HG02571 (cell line): ENCODE data around the gene GATB.

Experiments used
- ATAC-seq: cut with Tn5 transposase; IDR thresholded peaks from one replicate; pipeline ENCODE4 v1.9.1; 2021; ENCODE audit warnings: mild to moderate bottlenecking, moderate library complexity; ENCODE audit not compliant: unreplicated experiment

Gene GATB

DNA sequence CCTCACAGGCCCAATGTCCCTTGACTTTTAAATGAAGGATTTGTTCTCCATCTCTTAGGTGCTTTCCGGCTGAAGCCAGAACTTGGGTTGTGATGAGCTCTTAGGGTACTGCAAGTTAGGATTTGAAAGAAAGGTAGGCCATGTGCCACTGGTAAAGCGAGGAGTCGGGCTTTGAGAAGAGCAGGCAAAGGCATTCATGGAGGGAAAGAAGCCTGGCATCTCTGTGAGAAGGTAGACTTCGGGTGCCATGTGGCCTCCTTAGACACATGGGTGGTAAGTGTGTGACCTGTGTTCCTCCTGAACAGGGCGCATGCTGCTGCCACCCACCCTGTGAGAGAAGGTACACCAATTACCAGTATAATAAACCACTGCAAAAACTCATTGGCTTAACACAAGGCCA is 102.9 kb downstream of the GATB start:
- ATAC-seq, result no peak

DNA sequence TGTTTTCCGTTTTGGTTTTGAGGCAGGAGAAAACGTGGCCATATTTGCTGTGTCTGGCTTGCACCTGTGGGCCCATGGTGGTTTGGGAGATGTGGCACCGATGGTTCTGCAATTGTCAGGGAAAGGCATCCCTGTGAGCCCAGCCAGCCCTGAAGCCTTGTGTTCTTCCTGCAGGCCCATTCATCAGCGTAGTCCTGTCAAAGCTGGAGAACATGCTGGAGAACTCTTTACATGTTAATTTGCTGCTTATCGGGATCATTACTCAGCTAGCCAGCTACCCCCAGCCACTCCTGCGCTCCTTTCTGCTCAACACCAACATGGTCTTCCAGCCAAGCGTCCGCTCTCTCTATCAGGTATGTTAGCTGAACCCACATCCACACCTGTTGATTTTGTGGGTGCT is 104.7 kb downstream of the GATB start:
- no peak for ATAC-seq

DNA sequence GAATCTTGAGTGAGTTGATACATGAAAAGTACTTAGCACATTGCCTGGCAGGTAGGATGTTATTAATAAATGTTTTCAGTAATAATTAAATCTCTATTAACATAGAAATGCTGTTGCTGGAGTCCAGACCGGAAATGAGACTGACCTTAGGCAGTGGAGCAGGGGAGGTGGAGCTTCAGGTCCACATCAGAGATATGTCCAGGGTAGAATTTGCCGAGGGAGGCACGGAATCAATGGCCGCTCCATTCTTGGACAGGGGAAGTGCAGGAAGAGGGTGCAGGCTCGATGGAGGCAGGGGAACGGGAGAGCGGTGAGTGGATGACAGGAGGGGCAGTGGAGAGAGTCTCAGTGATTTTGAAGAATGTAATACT is 107.3 kb downstream of the GATB start:
- ATAC-seq, result no peak

DNA sequence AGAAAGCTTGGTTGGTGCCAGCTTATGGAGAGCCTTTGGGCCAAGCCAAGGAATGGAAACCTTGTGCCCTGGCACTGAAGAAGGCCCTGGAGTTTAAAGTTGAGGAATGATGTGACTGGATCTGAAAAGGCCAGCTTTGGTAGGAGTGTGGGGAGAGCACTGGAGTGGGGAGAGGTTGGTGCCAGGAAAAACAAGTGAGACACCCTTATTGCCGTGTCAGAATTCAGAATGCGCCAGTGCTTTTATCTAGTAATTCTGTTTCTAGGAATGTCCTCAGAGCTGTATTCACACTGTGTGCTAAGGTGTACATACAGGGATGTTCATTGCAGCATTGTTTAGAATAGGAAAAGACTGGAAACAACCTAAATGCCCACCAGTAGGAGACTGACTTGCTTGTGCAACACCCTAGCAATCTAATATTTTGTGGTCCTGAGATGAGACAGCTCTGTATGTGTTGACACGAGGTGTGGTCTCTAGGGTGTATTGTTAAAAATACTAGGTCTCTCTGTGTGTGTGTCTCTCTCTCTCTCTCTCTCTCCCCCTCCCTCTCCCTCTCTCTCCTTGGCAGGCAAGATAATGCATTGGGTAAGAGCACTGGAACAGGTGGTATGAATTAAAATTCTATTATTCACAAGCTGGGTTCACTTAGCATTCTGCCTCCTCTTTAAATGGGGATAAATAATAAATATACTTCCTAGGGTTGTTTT is 107.8 kb downstream of the GATB start:
- ATAC-seq, result no peak

DNA sequence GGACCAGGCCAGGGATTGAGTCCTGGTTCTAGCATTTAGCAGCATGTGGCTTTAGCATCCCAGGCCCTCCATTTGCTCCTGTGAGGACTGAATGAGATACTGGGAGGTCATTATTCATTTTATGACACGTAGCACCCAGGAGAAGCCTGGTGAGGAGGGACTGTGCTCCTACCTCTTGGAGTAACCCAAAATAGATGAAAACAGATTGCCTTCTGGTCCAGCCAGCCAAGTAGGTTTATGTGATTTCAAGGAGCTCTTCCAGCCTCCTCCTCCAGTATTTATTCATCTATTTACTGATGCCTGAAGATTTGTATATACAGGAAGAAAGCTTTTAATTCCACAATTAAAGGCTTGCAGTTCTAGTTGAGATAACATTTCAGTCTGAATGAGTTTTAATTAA is 109.3 kb downstream of the GATB start:
- ATAC-seq, result no peak

DNA sequence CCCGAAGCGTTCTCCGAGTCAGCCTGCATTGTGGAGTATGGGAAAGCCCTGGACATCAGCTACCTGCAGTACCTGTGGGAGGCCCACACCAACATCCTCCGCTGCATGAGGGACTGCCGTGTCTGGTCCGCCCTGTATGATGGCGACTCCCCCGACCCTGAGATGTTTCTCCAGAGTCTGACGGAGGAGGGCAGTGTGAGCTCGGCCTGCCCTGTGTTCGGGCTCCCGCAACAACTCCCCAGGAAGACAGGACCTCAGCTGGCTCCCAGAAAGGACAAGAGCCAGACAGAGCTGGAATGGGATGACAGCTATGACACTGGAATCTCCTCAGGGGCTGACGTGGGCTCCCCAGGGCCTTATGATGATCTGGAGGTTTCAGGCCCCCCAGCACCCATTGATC is 111.3 kb downstream of the GATB start:
- ATAC-seq, result no peak

DNA sequence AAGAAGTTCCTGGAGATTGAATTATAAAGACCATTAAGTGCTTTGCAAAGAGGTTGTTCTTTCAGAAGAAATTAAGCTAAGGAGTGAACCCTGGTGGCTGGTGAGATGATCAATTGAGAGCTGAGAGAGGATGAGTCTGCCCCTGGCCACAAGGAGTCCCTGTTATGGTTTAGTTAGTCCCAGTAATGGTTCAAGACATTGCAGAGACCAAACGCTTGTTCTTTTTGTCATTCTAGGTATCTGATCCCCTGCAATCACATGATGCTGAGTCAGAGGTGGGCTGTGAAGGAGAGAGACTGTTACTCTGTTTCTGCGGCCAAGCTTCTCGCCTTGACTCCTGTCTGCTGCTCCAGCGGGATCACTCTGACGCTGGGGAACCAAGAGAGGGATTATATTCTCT is 114.5 kb downstream of the GATB start:
- ATAC-seq, result no peak

DNA sequence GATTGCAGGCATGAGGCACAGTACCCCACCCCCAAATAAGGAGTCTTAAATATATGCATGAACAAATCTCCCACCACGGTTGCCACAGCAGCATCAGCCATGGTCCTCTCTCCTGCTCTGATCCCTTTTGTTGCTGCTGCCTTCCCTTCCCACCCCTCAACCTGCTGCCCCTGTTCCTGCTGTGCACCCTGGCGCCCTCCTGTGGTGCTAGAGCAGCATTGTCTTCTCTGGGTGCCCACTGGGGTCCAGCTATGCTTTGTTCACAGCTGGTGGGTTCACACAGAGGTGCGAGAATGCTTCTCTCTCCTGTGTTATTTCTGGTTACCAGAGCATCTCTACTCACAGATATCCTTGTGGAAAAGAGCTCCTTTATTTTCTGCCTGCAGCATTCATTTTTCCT is 116.2 kb downstream of the GATB start:
- ATAC-seq, result no peak

DNA sequence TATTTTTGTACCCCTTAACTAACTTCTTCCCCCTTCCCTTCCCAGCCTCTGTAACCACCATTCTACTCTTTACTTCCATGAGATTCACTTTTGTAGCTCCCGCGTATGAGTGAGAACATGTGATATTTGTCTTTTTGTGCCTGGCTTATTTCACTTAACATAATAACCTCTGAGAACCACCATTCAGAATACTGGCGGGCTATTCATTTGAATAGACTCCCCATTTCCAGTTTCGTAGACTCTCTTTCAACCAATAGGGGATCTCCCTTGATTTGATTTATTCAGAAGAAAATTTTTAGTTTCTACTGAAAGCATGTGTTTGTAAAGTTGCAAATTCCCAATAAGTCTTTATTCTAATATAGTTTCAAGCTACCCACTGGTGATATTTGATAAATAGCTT is 117.2 kb downstream of the GATB start:
- no peak for ATAC-seq

DNA sequence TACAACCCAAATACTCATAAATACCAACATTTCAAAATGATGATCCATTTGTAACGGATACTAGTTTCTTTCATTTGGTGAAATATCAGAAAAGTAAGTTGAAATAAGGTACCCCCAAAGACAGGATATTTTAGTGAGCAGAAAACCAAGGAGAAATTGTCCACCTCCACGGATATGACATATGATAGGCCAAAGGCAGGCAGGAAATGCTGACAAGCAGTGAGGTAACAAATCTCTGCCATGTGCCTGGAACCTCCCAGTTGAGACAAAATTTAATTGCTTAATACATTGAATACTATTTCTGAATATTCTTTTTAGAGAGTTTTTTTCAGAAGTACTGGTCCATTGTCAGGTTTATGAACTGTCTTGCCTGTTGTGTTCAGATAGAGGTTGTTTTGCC is 118.8 kb downstream of the GATB start:
- ATAC-seq, result no peak

DNA sequence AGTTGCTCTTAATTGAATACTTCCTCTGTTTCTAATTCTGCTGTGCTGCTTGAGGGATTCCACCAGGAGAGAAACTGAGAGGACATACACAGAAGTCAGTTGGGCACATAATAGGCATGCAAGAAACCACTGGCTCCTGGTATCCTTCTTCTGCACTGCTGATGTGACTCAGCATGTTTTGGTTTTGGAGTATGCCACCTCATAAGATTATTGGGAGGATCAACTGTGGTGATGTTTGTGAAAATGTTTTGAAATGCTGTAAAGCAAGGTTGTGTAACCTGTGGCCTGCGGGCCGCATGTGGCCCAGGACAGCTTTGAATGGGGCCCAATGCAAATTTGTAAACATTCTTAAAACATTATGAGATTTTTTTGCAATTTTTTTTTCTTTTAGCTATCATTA is 119.6 kb downstream of the GATB start:
- no peak for ATAC-seq

DNA sequence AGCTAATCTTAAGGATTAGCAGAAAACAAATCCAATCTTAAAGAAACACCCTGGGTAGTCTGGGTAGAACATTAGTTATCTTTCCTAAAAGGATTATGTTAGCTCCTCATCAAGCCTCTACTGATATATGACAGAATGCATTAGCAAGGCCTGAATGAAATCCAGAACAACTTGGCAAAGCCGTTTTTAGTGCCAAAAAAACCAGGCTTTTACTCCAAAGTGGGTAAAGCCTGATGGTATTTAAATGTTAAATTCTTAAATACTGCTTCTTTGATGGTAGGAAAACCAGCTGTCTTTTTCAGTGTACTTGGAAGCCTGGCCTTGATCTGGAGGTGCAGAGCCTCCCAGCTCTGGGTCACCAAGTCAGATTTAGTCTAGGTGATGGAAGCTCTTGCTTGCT is 120.4 kb downstream of the GATB start:
- ATAC-seq, result no peak

DNA sequence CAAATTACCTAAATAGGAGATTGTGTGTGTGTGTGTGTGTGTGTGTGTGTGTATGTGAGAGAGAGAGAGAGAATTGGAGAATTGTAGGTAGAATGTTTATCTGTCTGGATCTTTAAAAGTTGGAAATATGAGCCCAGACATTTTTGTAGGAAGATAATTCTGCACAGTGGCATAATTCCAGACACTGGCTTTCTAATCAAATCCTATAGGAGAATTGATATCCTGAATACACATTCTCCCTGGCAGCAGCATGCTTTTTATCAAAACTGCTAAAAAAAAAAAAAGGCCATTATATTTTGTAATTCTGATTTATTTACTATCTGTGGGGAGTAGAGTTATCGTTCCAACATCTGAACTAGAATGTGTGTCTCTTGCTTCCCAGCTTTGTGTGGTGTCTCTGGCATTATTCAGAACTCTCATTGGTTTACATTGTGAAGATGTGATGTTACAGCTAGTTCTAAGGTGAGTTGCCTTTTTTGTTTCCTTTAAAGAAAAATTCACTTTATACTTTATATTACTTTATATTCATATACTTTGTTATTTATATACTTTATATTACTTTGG is 122.4 kb downstream of the GATB start:
- no peak for ATAC-seq

DNA sequence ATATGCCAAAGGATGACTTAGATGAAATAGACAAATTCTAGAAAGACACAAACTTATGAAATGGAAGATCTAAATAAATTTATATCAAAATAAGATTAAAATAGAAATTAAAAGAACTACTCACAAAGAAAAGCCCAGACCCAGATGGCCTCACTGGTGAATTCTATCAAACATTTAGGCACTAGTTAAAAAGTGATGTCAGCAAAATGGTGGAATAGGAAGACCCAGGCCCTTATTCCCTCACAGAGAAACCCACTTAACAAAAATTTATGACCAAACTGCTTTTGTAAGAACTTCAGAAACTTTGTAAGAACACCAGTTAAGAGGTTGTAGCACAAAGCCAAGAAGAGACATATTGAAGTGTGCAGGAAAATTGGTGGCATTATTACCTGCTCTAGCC is 129.5 kb downstream of the GATB start:
- no peak for ATAC-seq

DNA sequence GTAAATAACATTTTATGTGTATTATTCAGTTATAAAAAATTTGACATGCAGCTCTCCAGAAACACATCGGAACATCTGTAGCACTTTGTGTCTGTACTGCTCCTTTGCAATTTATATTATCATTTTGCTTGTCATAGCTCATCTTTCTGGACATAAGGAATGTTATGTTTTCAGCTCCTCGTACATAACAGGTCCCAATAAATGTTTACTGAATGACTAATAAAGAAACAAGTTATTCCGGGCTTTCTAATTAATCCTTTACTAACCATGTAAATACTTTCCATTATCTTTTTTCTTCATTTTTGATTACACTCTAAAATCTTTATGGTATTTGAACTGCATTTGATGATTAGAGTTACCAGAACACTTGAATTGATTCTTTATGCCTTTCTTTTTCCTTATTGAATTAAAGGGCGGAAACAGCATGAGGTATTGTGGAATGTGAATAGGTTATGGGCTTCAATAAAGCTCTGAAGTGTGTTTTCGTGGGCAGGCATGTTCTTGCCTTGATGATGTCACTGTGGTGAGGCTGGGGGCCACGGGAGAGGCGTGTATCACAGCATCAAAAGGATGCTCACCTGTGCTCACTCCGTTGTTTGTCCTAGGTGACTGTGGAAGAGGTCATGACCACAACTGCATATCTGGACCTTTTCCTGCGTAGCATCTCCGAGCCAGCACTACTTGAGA is 131.6 kb downstream of the GATB start:
- no peak for ATAC-seq

DNA sequence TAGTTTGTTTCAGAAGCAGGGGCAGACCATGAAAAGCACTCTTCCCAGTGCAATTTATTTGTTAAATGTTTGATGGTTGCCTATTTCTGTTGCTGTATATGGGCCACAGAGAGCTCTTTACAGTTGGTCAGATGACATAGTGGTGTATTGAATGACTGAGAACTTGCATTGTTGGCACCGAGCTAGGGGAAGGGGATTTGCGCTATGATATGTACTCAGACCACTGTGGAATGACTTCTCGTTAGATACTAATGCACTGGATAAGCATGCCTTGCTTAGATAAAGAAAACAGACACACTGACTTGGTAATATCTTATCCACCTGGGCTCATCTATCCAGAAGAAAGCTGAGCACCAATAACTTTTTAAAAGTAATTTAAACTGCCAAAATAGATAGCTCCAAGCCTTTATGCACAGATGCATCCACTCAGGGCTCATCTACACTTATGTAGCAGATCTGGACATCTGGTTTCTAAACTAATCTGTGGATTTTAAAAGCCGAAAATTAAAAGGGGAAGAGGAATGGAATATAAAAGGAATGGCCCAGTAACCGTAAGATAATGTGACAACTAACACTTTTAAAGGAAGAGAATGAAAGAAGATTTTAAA is 132.7 kb downstream of the GATB start:
- no peak for ATAC-seq

DNA sequence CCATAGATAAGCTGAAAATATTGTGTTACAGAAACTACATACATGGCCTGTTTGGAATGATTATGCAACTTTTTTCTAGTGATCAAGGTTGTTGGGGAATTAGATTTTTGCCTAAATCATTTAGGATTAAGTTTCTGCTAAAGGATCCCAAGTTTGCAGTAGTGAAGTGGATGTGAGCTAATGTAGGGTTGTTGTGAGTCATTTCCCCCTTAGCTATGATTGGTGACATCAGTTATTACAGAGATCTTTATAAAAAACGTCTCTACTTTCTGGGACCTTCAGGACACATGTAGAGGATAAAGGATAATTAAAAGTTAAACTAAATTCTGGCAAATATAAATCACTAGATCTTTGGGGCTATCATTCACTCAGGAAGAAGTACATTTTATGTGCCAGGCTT is 133.3 kb downstream of the GATB start:
- no peak for ATAC-seq

DNA sequence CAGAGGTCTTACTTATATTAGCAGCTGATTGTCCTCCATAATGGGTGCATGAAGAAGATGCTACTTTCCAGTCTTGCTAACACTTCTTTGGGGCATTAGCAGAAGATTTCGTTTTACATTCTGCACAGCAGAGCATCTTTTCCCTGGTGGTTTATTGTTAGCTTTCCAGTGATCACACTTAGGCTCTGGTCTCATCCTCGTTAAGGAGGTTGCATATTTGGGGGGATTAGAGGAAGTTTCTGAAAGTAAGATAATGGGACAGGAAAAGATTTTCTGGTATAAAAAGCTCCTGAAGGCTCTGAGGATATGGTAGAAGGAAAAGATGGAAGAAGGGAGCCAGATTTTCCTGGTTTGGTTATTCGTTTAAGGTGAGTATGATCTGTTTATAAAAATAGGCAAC is 134.1 kb downstream of the GATB start:
- no peak for ATAC-seq

DNA sequence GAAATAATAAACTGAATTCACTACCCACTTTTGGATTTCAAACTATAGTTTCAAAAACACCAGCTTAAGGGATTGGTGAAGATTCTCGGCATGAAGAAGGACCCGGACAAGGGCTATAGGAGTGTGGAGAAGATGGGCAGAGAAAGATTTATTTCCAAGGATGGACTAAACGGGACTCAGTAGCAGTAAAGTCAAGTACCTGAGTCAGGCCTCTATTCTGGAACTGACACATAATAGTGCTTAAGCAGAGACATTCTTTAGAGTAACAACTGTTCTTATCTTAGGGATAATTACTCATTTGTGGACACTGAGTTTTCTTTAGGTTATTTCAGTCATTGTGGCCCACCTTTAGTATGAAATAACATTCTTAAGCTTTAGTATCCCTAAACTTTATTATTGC is 134.6 kb downstream of the GATB start:
- ATAC-seq, result no peak

DNA sequence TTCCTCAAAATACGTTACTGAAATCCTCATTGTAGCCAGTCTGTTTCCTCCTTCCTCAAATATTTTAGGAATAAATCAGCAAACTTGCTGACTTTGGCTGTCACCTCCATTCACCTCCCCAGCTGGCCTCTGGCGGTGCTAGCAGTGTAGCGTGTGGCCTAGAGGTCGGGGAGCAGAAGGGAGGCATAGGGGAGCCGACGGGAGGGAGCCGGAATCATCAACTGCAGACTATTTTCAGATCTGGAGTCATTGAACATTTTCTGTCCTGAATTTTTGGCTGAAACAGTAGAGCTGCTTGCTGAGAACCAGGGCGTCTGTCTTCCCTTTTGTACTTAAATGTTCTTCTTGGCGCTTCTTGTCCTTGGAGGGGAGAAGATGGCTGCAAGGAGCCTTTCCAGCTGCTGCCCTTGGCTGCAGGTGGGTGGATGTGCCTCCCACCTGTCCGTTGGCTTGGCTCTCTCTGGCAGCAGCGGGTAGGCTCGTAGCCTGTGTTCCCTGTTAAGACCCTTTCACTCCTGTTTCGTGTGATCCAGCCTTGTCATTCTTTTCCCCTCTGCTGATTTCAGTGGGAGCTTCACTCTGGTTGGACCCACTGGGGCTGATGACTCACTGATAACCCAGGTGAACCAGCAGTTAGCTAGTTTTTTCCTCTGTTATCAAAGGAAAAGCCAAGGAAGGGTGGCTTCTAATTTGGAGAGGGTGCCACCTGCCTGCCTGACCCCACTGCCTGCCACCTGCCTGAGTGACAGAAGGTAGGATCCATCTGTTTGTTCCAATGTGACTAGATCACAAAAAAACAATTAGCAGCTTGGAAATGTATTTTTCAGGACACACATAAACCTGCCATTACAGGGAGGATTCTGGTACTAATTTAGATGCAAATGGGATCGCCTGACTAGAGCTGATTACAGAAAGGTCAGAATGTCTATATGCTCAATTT is 135.9 kb downstream of the GATB start:
- no peak for ATAC-seq
